Measurements from ENCODE around the gene IL17RC. TPM values are rescaled to one million over a fixed set of nuclear protein-coding genes. Genes with fewer than 3 reads are reported as not detected.

IL17RC gene
- total RNA-seq, 1 experiment from 2014 or later: 6.8 TPM

GRCh38 chr3:9883706-9884554 is 33.0 kb upstream of the IL17RC start:
- Mint-ChIP-seq H3K27ac (peak overlapping the region in 1 of 3 experiments; percentile 55; a peak in 2 of 7 replicates), H3K36me3 (ENCODE audit: insufficient read depth in 1 of 3, low read depth in 3 of 3) (no peaks in the 10 kb centered on the region), H3K4me3 (no peak overlapping the region), H3K4me1 (peaks cover 4 to 6% of the 10 kb centered on the region in 2 experiments), H3K9me3 (no peaks in the 10 kb centered on the region), H3K27me3 (ENCODE audit: low read depth) (no peaks in the 10 kb centered on the region; the same call in 1 of the 2 replicates)
- no peak overlapping the region for H3K4ac ChIP-seq (ENCODE audit: low read depth, low read length)
- H2BK120ac ChIP-seq (ENCODE audit: low read depth, low read length, poor library complexity, severe bottlenecking): no peak overlapping the region
- H2BK12ac ChIP-seq (ENCODE audit: insufficient read length, low read depth, low read length): no peak overlapping the region
- H4K8ac ChIP-seq (replicated peaks; ENCODE audit: insufficient read length, low read depth, low read length): no peak overlapping the region
- H3K9me3 ChIP-seq (ENCODE audit: control insufficient read depth, low read depth, low read length): no peaks in the 10 kb centered on the region
- no peak overlapping the region for H4K5ac ChIP-seq (ENCODE audit: insufficient read length, low read depth, low read length)
- H3T11ph ChIP-seq (ENCODE audit: low read length): no peak overlapping the region
- no peaks in the 10 kb centered on the region for H3K79me2 ChIP-seq (ENCODE audit: insufficient read depth, low read length)
- H3K56ac ChIP-seq (ENCODE audit: insufficient read length, low read depth, low read length): no peak overlapping the region
- H3K14ac ChIP-seq (ENCODE audit: insufficient read depth, low read length): no peak overlapping the region
- H3K23me2 ChIP-seq (ENCODE audit: insufficient read length, low read depth, low read length, poor library complexity, severe bottlenecking): no peaks in the 10 kb centered on the region
- no peak overlapping the region for H3K27ac ChIP-seq (ENCODE audit: insufficient read length, low read depth, low read length)
- H4K20me1 ChIP-seq (ENCODE audit: control insufficient read depth, insufficient read depth, insufficient read length): no peaks in the 10 kb centered on the region
- H3K4me1 ChIP-seq (ENCODE audit: insufficient read depth, low read length): no peaks in the 10 kb centered on the region
- H2AFZ ChIP-seq (ENCODE audit: low read length): no peak overlapping the region
- WGBS (ENCODE audit: extremely low coverage, insufficient read length, low lambda C conversion rate): no CpG with 5 or more reads among the region's 7 CpGs
- H2AK5ac ChIP-seq (ENCODE audit: insufficient read length, low read length): no peak overlapping the region
- TF ChIP-seq CTCF (conservative IDR thresholded peaks at IDR 0.05): no peak
- H3K79me1 ChIP-seq (ENCODE audit: insufficient read depth, low read depth, low read length, poor library complexity, severe bottlenecking): no peaks in the 10 kb centered on the region
- H3K23ac ChIP-seq (ENCODE audit: insufficient read length, low read depth, low read length): no peak overlapping the region
- H3K27me3 ChIP-seq (ENCODE audit: insufficient read depth, low read length): no peaks in the 10 kb centered on the region; the same call in 1 of the 2 replicates
- H3K4me2 ChIP-seq (ENCODE audit: insufficient read depth, insufficient read length, low read length): no peak overlapping the region
- DNase-seq: no peak
- H2BK15ac ChIP-seq (ENCODE audit: low read depth, low read length): no peak overlapping the region
- no peak overlapping the region for H3K18ac ChIP-seq (ENCODE audit: insufficient read length, low read depth, low read length)
- H4K91ac ChIP-seq (ENCODE audit: insufficient read length, low read depth, low read length): no peak overlapping the region
- no peak overlapping the region for H2BK20ac ChIP-seq (ENCODE audit: low read depth, low read length, poor library complexity, severe bottlenecking)
- no peak overlapping the region for H3K9ac ChIP-seq (ENCODE audit: extremely low read depth, insufficient read length, low read length)
- no peak overlapping the region for H2BK5ac ChIP-seq (ENCODE audit: insufficient read length, low read length)

Data from H9 (cell line).